Ovary (tissue), 9 donors: Measurements from ENCODE around the gene FOLR2. TPM values are rescaled to one million over a fixed set of nuclear protein-coding genes. Genes with fewer than 3 reads are reported as not detected.

Experiments used
- DNase-seq, 5 donors: peaks; one replicate each; pipeline ENCODE4 v3.0.0-alpha.2; 2019 to 2020
- H3K27ac ChIP-seq, 2 donors: fragments of 200-600 bp; one replicate each; pipeline versions ENCODE4 v1.5.1 to v1.8.0; 2019 to 2022
- H3K27me3 ChIP-seq: fragments of 200-600 bp; one replicate; pipeline ENCODE4 v1.8.0; 2022
- H3K36me3 ChIP-seq: fragments of 200-600 bp; sonication (generic); one replicate; pipeline ENCODE4 v1.5.1; 2019
- H3K4me1 ChIP-seq: one replicate; pipeline ENCODE4 v1.8.1; 2013; ENCODE audit warnings: mild to moderate bottlenecking, moderate library complexity; ENCODE audit not compliant: insufficient read depth
- H3K4me3 ChIP-seq: fragments of 200-600 bp; sonication (generic); one replicate; pipeline ENCODE4 v1.5.1; 2017
- H3K9me3 ChIP-seq, 2 donors: fragments of 200-600 bp in 1 of 2; sonication (generic) in 1 of 2; one replicate each; pipeline versions ENCODE4 v1.5.1 to v1.8.1; 2013 to 2019; ENCODE audit warnings: mild to moderate bottlenecking in 1 of 2, moderate library complexity in 1 of 2
- EP300 ChIP-seq: sonication (generic); formaldehyde crosslinking; IDR thresholded peaks from one replicate; pipeline ENCODE4 v1.6.1; 2017; ENCODE audit warnings: antibody characterized with exemption
- POLR2A ChIP-seq: fragments of 450-650 bp; IDR thresholded peaks from one replicate; pipeline ENCODE4 v1.6.1; 2017; ENCODE audit warnings: antibody characterized with exemption, mild to moderate bottlenecking, moderate library complexity
- WGBS, 3 donors: extraction: QIAGEN DNeasy Blood & Tissue Kit in 1 of 3; methylation state at CpG; one replicate each; pipeline versions ENCODE4 v1.1.5 to v1.1.7; 2013 to 2017; 5-methylcytosine and 5-hydroxymethylcytosine counted together
- intact Hi-C, 4 donors: fragments of 100-400 bp; cut with DNase I; formaldehyde crosslinking; loops; one replicate each; pipeline versions ENCODE4 v1.11.0 to v1.15.1; 2022 to 2023
- polyA plus RNA-seq, 2 donors: library from polyadenylated mRNA; stranded (reverse); fragments of 200-250 nt in 1 of 2; fragments of 350-450 nt in 1 of 2; fragmentation: Illumina TruSeq in 1 of 2; extraction: RNeasy Lipid Tissue Mini Kit (QIAGEN cat#74804) in 1 of 2; gene quantifications; one replicate each; pipeline ENCODE4 v1.2.3, GENCODE V29; 2013 to 2014
- total RNA-seq, 7 donors: library from RNA; depleted of rRNA in 2 of 7; stranded (reverse); fragments of >200 nt in 2 of 7; fragmentation: NEBNext Ultra II Directional in 3 of 7; extraction: Animal tissue kit (Norgen Biotek cat#: 25700) in 3 of 7; gene quantifications; one replicate each; pipeline versions ENCODE4 v1.1.0 to v1.2.4, GENCODE V29; 2016 to 2023
- TF ChIP-seq, protein P1 (sequence below), 3 donors: fragments of 450-650 bp in 2 of 3; fragments of 200-600 bp in 1 of 3; IDR thresholded peaks; one replicate each; pipeline versions ENCODE4 v1.5.1 to v1.8.0; 2016 to 2022; ENCODE audit warnings: antibody characterized with exemption in 3 of 3, mild to moderate bottlenecking in 1 of 3
- donor health status: DM: no; HTN: no; CAD: no; lungs with moderate emphysema.
- donor health status: DM: no; HTN: no; CAD: no.
- donor health status: Bipolar disorder and iron deficiency.
- donor health status: DM: yes; HTN: yes; CAD: no.
- donor health status: DM: no; HTN: no; CAD: no.
- donor health status: DM: yes; HTN: yes; CAD: no.

FOLR2 gene
- total and polyA plus RNA-seq, 9 donors = 2.4 to 45.7 (median 10.1) TPM

DNA sequence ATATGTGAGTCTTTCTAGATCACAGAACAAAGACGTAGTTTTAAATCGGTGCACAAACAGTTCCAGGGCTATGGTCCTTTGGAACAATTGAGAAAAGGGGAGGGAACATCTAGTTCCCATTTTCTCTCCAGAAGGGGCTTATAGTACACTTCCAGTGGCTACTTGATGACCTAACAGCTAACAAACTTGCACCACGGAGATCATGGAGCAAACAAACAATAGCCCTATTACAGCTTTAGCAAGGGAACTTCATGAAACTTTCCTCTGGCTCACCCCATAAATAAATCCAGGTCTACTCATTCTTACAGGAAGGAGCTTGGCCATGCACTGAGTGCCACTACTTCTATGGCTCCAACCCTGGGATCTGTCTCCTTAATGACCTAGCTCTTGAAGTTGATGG is 8.3 kb upstream of the FOLR2 start:
- Histone ChIP-seq H3K4me3 (no peak overlapping the region), H3K27me3 (no peaks in the 10 kb centered on the region), H3K36me3 (no peaks in the 10 kb centered on the region), H3K9me3 (no peaks in the 10 kb centered on the region), H3K4me1 (no peaks in the 10 kb centered on the region), H3K27ac (no peak overlapping the region)
- intact Hi-C loops = no loop called here
- TF ChIP-seq EP300 = no peak
- no peak for TF ChIP-seq POLR2A
- TF ChIP-seq, protein P1, sequence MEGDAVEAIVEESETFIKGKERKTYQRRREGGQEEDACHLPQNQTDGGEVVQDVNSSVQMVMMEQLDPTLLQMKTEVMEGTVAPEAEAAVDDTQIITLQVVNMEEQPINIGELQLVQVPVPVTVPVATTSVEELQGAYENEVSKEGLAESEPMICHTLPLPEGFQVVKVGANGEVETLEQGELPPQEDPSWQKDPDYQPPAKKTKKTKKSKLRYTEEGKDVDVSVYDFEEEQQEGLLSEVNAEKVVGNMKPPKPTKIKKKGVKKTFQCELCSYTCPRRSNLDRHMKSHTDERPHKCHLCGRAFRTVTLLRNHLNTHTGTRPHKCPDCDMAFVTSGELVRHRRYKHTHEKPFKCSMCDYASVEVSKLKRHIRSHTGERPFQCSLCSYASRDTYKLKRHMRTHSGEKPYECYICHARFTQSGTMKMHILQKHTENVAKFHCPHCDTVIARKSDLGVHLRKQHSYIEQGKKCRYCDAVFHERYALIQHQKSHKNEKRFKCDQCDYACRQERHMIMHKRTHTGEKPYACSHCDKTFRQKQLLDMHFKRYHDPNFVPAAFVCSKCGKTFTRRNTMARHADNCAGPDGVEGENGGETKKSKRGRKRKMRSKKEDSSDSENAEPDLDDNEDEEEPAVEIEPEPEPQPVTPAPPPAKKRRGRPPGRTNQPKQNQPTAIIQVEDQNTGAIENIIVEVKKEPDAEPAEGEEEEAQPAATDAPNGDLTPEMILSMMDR (IDR thresholded peaks at IDR 0.05) = no peak
- 61 to 77% (median 74%) methylated on average over 3 of the region's 3 CpGs for WGBS, 3 donors
- no peak for DNase-seq

DNA sequence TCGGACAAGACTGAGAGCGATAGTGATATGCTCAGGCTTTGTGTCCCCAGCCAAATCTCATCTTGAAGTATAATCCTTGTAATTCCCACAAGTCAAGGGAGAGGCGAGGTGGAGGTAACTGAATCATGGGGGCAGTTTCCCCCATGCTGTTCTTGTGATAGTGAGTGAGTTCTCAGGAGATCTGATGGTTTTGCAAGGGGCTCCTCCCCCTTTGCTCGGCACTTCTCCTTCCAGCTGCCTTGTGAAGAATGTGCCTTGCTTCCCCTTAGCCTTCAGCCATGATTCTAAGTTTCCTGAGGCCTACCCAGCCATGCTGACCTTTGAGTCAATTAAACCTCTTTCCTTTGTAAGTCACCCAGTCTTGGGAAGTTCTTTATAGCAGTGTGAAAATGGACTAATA is 7.5 kb upstream of the FOLR2 start:
- DNase-seq = no peak
- no peak overlapping the region for H3K27ac ChIP-seq
- WGBS, 3 donors = 73 to 74% (median 74%) methylated on average over 4 of the region's 4 CpGs

DNA sequence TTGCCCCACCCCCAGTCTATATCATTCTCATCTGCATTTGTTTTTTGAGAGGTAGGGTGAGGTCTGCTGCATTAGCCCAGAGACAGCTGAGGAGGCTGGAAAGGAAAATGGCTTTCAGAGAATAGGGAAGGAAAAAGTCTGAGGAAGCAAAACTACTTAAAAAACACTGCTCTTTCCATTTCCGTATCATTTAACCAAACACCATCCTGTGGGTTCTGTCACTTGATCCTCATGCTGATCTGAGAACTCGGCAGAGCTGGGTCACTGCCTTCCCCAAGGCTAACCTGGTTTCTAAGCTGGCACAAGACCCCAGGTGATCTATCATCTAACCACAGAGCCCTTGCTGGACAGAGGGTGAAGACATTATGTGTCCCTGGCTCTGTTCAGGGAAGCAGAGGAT is 1.2 kb downstream of the FOLR2 start:
- 18 to 23% (median 21%) methylated on average over 2 of the region's 2 CpGs for WGBS, 3 donors
- H3K4me3 ChIP-seq = no peak overlapping the region
- intact Hi-C loops = no loop called here
- no peak for DNase-seq
- H3K4me1 ChIP-seq = peaks cover 3% of the 10 kb centered on the region
- H3K9me3 ChIP-seq = no peaks in the 10 kb centered on the region
- H3K27ac ChIP-seq = no peak overlapping the region
- H3K27me3 ChIP-seq = no peaks in the 10 kb centered on the region
- no peaks in the 10 kb centered on the region for H3K36me3 ChIP-seq
- TF ChIP-seq EP300 (no peak), POLR2A (no peak)
- TF ChIP-seq, protein P1 (IDR thresholded peaks at IDR 0.05) = no peak

More for the DNA sequence above, 7.5 kb upstream of the FOLR2 start:
- no peaks in the 10 kb centered on the region for H3K36me3 ChIP-seq
- H3K4me3 ChIP-seq = no peak overlapping the region
- H3K9me3 ChIP-seq = no peaks in the 10 kb centered on the region
- no peaks in the 10 kb centered on the region for H3K4me1 ChIP-seq
- no peaks in the 10 kb centered on the region for H3K27me3 ChIP-seq
- TF ChIP-seq, protein P1 (IDR thresholded peaks at IDR 0.05) = no peak
- TF ChIP-seq EP300 = no peak
- intact Hi-C loops = no loop called here

DNA sequence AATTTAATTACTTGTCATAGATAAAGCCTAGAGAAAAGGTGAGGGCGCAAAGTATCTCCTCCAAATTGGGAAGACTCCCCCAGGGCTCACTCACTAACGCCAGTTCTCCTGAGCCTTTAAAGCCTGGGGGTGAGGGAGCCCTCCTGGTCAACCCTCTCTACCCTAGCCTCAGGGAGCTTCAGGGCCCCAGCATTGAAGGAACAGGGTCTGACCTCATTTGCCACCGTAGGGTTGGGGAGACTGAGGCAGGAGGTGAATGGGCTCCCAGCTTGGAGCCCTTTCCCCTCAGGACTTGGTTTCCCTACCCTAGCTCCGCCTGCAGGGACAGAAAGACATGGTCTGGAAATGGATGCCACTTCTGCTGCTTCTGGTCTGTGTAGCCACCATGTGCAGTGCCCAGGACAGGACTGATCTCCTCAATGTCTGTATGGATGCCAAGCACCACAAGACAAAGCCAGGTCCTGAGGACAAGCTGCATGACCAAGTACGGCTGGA is 1.7 kb downstream of the FOLR2 start:
- TF ChIP-seq EP300 (no peak), POLR2A (no peak)
- TF ChIP-seq, protein P1 (IDR thresholded peaks at IDR 0.05) = no peak
- H3K4me1 ChIP-seq = peaks cover 3% of the 10 kb centered on the region
- H3K27ac ChIP-seq = no peak overlapping the region
- no peaks in the 10 kb centered on the region for H3K27me3 ChIP-seq
- no peaks in the 10 kb centered on the region for H3K36me3 ChIP-seq
- no peak overlapping the region for H3K4me3 ChIP-seq
- intact Hi-C loops = no loop called here
- no peaks in the 10 kb centered on the region for H3K9me3 ChIP-seq
- DNase-seq = no peak
- 75 to 83% (median 80%) methylated on average over 5 of the region's 5 CpGs for WGBS, 3 donors
